Neural progenitor cell (in vitro differentiated cells): Measurements from ENCODE around the gene PHF14.

ENCODE experiments used
- CTCF ChIP-seq: fragments of 200-600 bp; sonication (generic); IDR thresholded peaks from 2 replicates; pipeline ENCODE4 v1.5.1; 2017; ENCODE audit warnings: antibody characterized with exemption, mild to moderate bottlenecking
- EZH2 ChIP-seq: fragments of 200-600 bp; sonication (generic); IDR thresholded peaks from 2 replicates; pipeline ENCODE4 v1.6.1; 2017; ENCODE audit warnings: antibody characterized with exemption, mild to moderate bottlenecking, moderate library complexity

- no peak for TF ChIP-seq CTCF
- no peak for TF ChIP-seq EZH2
These were observed 199.2 kb downstream of the PHF14 start for GRCh38 chr7:11172835-11173234.
